GM19238 (cell line): ENCODE data around the gene PDP2.
A peak's percentile ranks its signal among the peaks of the same experiment; 100 is the strongest.
"Not testable (repeated sequence)": the region's sequence is repeated elsewhere in the genome, so short reads cannot be mapped to it uniquely, and the experiment has no call there.

Source experiments
- DNase-seq: peaks from one replicate; pipeline ENCODE4 v3.0.0; 2011; ENCODE audit warnings: low spot score; ENCODE audit not compliant: insufficient read length

Gene PDP2

GRCh38 chr16:66919569-66920298, 39.4 kb downstream of the PDP2 start:
- DNase-seq = no peak

GRCh38 chr16:66920299-66920590, 39.9 kb downstream of the PDP2 start:
- DNase-seq = no peak

GRCh38 chr16:66920924-66921680, 40.8 kb downstream of the PDP2 start:
- no peak for DNase-seq

- DNase-seq = no peak
Measured at GRCh38 chr16:66921729-66922450, 41.6 kb downstream of the PDP2 start.

GRCh38 chr16:66923247-66923731, 43.0 kb downstream of the PDP2 start:
- no peak for DNase-seq

GRCh38 chr16:66923866-66924265, 43.6 kb downstream of the PDP2 start:
- no peak for DNase-seq

- DNase-seq = peak; percentile 44
Measured at GRCh38 chr16:66924527-66925321, 44.4 kb downstream of the PDP2 start.

GRCh38 chr16:66925322-66925840, 45.1 kb downstream of the PDP2 start, which contains the start of gene RRAD:
TSS of gene RRAD (minus strand) at chr16:66925535. CDS start at chr16:66925179, 356 bp downstream.
- no peak for DNase-seq

- no peak for DNase-seq
Measured at GRCh38 chr16:66926171-66926947, 46.0 kb downstream of the PDP2 start.

DNA sequence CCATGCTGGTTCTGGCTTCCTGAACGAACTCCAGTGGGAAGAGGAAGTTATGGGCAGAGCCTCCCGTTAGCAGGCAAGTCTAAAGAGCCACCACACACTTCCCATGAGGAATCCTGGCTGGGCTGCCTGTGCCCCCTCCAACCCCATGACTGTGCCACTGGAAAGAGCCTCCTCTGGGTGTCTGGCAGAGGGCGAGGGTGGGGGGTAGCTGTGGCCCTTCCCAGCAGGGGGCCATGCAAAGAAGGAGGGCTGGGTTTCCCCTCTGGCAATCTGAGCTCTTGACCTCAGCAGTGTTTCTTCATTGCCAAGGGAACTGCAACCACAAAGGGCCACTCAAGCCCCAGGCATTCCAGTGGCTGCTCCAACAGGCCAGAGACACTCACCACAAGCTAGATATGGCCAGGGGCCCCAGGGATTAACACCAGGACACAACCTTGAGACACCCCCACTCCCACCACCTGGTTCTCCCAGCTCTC, 46.7 kb downstream of the PDP2 start:
- no peak for DNase-seq

DNA sequence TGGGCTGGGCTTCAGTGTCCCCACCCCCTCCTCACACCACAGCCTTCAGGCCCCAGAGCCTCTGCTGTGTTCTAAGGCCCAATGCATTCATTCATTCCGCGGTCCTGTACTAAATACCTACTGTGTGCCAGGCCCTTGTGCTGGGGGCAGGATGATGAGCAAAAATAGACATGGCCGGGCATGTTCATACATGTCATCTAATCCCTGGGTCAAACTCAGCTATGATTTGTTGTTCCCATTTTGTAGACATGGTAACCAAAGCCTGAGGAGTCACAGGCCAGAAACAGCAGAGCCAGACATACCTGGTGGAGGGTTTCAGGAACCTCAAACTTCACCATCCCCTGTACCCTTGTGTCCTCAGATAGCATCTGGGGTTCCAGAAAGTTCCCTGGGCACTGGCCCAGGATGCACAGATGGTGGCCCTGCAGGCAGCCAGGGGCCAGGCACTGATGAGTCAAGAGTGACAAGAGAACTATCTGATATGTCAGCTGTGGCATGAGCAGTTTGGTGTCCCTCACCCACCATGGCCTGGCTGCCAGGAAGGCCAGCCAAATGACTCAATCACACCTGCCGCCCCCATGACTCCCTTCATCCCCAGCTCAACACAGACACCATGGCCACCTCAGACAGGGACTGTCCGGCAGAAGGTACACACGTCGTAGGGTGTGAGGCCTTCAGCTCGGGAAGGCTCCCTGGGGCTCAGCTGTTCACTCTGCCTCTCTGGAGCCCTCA, 47.8 kb downstream of the PDP2 start:
- no peak for DNase-seq

DNA sequence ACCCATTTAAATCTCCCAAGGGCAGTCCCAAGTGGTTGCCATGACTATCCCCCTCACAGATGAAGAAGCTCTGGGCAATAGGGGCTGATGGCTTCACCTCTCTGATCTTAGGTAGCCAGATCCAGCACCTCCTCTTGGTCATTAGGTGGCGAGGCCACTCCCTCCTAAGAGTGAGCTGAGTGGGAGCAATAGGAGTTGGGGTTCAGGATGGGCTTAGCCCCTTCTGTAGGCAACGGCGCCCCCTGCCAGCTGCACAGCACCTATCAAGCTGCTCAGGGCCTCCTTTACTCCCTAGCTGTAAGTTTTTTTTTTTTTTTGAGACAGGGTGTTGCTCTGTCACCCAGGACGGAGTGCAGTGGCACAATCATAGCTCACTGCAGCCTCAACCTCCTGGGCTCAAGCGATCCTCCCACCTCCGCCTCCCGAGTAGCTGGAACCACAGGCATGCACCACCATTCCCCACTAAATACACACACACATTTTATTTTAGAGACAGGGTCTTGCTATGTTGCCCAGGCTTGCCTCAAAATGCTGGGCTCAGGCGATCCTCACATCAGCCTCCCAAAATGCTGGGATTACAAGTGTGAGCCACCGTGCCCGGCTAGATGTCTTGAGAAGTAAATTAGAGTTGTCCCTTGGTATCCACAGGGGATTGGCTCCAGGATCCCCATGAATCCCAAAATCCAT, 48.5 kb downstream of the PDP2 start:
- DNase-seq = no peak

- no peak for DNase-seq
Measured at GRCh38 chr16:66930189-66930588, 49.9 kb downstream of the PDP2 start.

GRCh38 chr16:66931665-66932064, 51.4 kb downstream of the PDP2 start:
- no peak for DNase-seq

DNA sequence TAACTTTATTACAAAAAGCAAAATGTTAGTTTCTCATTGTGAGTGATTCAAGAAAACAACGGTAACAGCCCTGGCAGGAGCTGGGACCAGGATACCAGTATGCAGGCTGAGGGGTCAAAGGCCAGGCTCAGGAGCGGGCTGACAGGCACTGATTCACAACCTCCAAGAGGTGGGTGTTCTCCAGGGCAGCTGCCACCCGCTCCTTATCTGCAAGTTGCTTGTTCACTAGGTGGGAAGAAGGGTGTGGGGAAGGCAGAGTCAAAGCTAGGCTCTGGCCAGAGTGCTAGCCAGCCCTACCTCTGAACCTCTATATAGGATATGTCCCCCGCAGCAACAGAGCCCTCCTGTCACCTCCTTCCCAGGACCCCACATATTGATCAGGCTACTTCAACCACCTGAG, 51.8 kb downstream of the PDP2 start:
- DNase-seq = no peak

- no peak for DNase-seq
Measured at GRCh38 chr16:66933776-66934137, 53.4 kb downstream of the PDP2 start.

DNA sequence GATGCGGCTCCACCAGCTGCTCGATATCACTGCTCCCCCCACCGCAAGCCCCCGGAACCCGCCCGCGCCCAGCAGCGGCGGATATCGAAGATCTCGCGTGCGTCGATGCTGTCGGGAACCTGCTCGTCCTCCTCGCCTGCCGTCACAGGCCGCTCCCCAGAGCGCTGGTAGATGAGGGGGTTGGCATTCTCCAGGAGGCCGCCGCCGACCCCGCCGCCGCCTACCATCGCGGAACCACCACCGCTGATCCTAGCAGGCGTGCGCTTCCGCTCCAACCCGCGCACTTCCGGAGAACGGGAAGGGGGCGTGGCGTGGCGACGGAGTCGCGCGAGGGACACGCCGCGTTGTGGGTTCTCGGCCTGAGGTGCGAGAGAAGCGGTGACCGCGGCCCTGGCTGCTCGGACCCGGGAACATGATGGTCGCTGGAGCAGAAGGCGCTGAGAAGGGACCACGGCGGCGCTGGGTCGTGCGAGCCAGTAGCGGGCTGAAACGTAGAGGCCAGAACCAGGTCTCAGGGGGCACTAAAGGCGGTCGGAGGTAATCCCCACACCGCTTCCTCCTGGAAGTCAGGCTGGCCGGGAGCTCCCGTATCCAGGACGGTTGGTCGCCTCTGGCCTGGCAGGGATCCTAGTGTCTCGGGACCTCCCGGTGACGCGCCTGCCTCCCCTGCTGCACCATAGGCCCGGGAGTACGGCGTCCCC, 54.0 kb downstream of the PDP2 start, which contains the start of gene CIAO2B:
Gene CIAO2B, minus strand, starts transcription at position 265 of the 701 bp plus-strand sequence. Its CDS starts 38 bp downstream, at position 227.
- peak; percentile 95 for DNase-seq

GRCh38 chr16:66934839-66935313, 54.6 kb downstream of the PDP2 start:
- not testable (repeated sequence) for DNase-seq
